Pancreas (tissue), 10 donors: Measurements from ENCODE around the gene PATZ1. TPM values are rescaled to one million over a fixed set of nuclear protein-coding genes. Genes with fewer than 3 reads are reported as not detected.
"Not testable (repeated sequence)": the region's sequence is repeated elsewhere in the genome, so short reads cannot be mapped to it uniquely, and the experiment has no call there.

Source experiments
- ATAC-seq, 4 donors: fragments of 200-7000 bp; cut with Tn5 transposase; one replicate each; pipeline versions ENCODE4 v1.8.0 to v1.9.1; 2020; ENCODE audit warnings: mild to moderate bottlenecking in 4 of 4, moderate library complexity in 4 of 4
- DNase-seq, 6 donors: peaks; one replicate each; pipeline ENCODE4 v3.0.0-alpha.2; 2020
- FAIRE-seq: peaks from 2 replicates; lab custom pipeline; 2012; peaks lifted over from hg19 to GRCh38; lab: Jason Lieb, UNC
- H3K27ac ChIP-seq, 4 donors: fragments of 200-600 bp; sonication (generic); 1 replicate in 3 of 4; 2 replicates in 1 of 4; pipeline versions ENCODE4 v1.5.0 to v1.8.0; 2020
- H3K27me3 ChIP-seq, 4 donors: fragments of 200-600 bp; one replicate each; pipeline ENCODE4 v1.8.0; 2021
- H3K36me3 ChIP-seq, 3 donors: fragments of 200-600 bp; sonication (generic) in 1 of 3; one replicate each; pipeline versions ENCODE4 v1.5.0 to v1.8.0; 2020 to 2021
- H3K4me1 ChIP-seq, 3 donors: fragments of 200-600 bp; one replicate each; pipeline ENCODE4 v1.8.0; 2021
- H3K4me3 ChIP-seq, 4 donors: fragments of 200-600 bp; sonication (generic) in 2 of 4; one replicate each; pipeline versions ENCODE4 v1.5.0 to v1.8.0; 2020 to 2021
- H3K9me3 ChIP-seq, 4 donors: fragments of 200-600 bp; one replicate each; pipeline ENCODE4 v1.8.0; 2021
- WGBS, 2 donors: extraction: QIAGEN DNeasy Blood & Tissue Kit; methylation state at CpG; one replicate each; pipeline ENCODE4 v1.1.7; 2013; 5-methylcytosine and 5-hydroxymethylcytosine counted together
- intact Hi-C, 3 donors: fragments of 100-400 bp; cut with DNase I; formaldehyde crosslinking; loops; one replicate each; pipeline versions ENCODE4 v1.11.1 to v1.14.2; 2022
- polyA plus RNA-seq, 2 donors: library from polyadenylated mRNA; stranded (reverse); fragments of 200-250 nt; gene quantifications; one replicate each; pipeline ENCODE4 v1.2.3, GENCODE V29; 2013
- total RNA-seq, 6 donors: library from RNA; stranded (reverse); fragmentation: NEBNext Ultra II Directional in 4 of 6; extraction: Animal tissue kit (Norgen Biotek cat#: 25700) in 4 of 6; gene quantifications; one replicate each; pipeline versions ENCODE4 v1.2.1 to v1.2.4, GENCODE V29; 2021 to 2023
- TF ChIP-seq, protein P1 (sequence below), 4 donors: fragments of 200-600 bp; sonication (generic) in 3 of 4; IDR thresholded peaks; one replicate each; pipeline versions ENCODE4 v1.5.0 to v1.8.0; 2021; ENCODE audit warnings: antibody characterized with exemption in 4 of 4
- donor health status: healthy with polysubstance abuse.
- donor health status: DM: no; HTN: no; CAD: no; lungs with moderate emphysema.
- donor health status: DM: no; HTN: no; CAD: no.
- donor health status: control.
- donor health status: control.
- donor health status: Bipolar disorder and iron deficiency.
- donor health status: DM: yes; HTN: yes; CAD: no.
- donor health status: DM: no; HTN: no; CAD: no.
- donor health status: DM: no; HTN: no; CAD: no.
- donor health status: DM: yes; HTN: yes; CAD: no.

PATZ1 gene
- total and polyA plus RNA-seq, 8 donors, result 12.0 to 30.2 (median 17.6) TPM

DNA sequence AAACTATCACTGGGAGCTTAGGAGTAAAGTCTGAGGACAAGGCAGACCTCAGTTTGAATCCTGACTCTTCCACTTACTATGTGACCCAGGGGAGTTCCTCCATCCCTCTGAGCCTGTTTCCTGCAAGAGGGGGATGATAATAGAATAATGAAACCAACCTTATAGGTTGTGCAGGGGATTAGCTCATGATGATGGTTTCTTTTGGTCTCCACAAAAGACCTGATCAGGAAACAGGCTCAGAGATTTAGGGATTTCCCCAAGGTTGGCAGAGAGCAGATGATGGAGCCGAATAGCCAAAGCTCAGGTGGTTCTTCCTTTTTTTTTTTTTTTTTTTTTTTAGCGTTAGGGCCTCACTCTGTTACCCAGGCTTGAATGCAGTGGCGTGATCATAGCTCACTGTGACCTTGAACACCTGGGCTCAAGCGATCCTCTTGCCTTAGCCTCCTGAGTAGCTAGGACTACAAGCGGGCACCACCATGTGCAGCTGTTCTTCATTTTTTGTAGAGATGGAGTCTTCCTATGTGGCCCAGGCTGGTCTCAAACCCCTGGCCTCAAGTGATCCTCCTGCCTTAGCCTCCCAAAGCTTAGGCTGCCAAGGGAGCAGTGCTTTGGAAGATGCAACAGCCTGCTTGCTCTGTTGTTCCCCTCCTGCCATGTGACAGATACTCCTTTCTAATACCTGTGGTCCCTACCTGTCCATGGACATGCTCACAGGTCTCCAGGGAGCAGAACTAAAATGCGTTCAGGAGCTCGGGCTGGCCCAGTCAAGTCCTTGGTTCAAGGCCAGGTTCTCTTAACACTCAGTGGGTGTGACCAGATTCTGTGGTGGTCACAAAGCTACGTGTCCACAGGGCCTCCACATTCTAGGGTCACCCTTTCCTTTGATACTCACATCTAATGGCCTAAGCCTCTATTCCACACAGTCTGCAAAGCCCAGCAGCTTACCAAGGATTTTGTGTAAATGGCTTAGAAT is 22.3 kb downstream of the PATZ1 start:
- no peaks in the 10 kb centered on the region for H3K4me1 ChIP-seq
- WGBS, 2 donors, result 86 to 91% methylated on average over 8 of the region's 8 CpGs
- H3K9me3 ChIP-seq, result no peaks in the 10 kb centered on the region
- DNase-seq (no peak), ATAC-seq (no peak), FAIRE-seq (no peak)
- no peak overlapping the region for H3K4me3 ChIP-seq
- TF ChIP-seq, protein P1, sequence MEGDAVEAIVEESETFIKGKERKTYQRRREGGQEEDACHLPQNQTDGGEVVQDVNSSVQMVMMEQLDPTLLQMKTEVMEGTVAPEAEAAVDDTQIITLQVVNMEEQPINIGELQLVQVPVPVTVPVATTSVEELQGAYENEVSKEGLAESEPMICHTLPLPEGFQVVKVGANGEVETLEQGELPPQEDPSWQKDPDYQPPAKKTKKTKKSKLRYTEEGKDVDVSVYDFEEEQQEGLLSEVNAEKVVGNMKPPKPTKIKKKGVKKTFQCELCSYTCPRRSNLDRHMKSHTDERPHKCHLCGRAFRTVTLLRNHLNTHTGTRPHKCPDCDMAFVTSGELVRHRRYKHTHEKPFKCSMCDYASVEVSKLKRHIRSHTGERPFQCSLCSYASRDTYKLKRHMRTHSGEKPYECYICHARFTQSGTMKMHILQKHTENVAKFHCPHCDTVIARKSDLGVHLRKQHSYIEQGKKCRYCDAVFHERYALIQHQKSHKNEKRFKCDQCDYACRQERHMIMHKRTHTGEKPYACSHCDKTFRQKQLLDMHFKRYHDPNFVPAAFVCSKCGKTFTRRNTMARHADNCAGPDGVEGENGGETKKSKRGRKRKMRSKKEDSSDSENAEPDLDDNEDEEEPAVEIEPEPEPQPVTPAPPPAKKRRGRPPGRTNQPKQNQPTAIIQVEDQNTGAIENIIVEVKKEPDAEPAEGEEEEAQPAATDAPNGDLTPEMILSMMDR (IDR thresholded peaks at IDR 0.05), result no peak
- H3K27me3 ChIP-seq, result no peaks in the 10 kb centered on the region
- intact Hi-C loops, result no loop called here
- peaks cover 0 to 16% (median 2%) of the 10 kb centered on the region in 3 donors for H3K36me3 ChIP-seq
- no peak overlapping the region for H3K27ac ChIP-seq

DNA sequence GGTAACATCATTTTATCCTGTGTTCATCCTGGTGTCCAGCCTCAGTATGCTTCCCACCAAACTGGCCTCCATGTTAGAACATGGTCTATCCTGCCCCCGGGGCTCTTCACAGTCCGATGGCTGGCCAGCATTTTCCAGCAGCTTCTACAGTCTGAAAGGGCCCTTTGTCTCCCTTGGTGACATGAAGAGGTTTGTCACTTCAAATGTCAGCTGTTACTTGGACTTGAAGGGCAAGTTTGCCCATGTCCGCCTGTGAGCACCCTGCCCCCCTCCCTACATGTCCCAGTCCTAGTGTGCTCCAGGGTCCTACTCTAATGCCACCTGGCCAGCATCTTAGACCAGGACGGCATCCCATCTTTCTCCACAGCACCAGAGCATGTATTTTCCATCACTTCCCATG is 24.7 kb downstream of the PATZ1 start:
- TF ChIP-seq, protein P1 (IDR thresholded peaks at IDR 0.05), result no peak
- H3K36me3 ChIP-seq, result peaks cover 0 to 3% (median 0%) of the 10 kb centered on the region in 3 donors
- no peak for ATAC-seq
- no peak overlapping the region for H3K27ac ChIP-seq
- no peaks in the 10 kb centered on the region for H3K9me3 ChIP-seq
- no peaks in the 10 kb centered on the region for H3K4me1 ChIP-seq
- no peaks in the 10 kb centered on the region for H3K27me3 ChIP-seq
- WGBS, 2 donors, result 62 to 70% methylated on average over 4 of the region's 4 CpGs
- FAIRE-seq, result no peak
- intact Hi-C loops, result no loop called here
- H3K4me3 ChIP-seq, result no peak overlapping the region
- DNase-seq, result no peak

DNA sequence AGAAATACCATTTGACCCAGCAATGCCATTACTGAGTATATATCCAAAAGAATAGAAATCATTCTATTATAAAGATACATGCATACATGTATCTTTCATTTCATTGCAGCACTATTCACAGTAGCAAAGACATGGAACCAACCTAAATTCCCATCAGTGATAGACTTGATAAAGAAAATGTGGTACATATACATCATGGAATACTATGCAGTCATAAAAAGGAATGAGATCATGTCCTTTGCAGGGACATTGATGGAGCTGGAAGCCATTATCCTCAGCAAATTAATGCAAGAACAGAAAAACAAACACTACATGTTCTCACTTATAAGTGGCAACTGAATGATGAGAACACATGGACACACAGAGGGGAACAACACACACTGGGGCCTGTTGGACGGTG is 31.9 kb downstream of the PATZ1 start:
- H3K4me1 ChIP-seq, H3K27me3 ChIP-seq, DNase-seq, H3K36me3 ChIP-seq, H3K9me3 ChIP-seq, intact Hi-C loops, ATAC-seq, H3K4me3 ChIP-seq, FAIRE-seq: not testable (repeated sequence)
- 96 to 100% methylated on average over 1 of the region's 1 CpG for WGBS, 2 donors
- peak overlapping the region in 3 of 4 donors; percentile 77 to 95 (median 91) for H3K27ac ChIP-seq

DNA sequence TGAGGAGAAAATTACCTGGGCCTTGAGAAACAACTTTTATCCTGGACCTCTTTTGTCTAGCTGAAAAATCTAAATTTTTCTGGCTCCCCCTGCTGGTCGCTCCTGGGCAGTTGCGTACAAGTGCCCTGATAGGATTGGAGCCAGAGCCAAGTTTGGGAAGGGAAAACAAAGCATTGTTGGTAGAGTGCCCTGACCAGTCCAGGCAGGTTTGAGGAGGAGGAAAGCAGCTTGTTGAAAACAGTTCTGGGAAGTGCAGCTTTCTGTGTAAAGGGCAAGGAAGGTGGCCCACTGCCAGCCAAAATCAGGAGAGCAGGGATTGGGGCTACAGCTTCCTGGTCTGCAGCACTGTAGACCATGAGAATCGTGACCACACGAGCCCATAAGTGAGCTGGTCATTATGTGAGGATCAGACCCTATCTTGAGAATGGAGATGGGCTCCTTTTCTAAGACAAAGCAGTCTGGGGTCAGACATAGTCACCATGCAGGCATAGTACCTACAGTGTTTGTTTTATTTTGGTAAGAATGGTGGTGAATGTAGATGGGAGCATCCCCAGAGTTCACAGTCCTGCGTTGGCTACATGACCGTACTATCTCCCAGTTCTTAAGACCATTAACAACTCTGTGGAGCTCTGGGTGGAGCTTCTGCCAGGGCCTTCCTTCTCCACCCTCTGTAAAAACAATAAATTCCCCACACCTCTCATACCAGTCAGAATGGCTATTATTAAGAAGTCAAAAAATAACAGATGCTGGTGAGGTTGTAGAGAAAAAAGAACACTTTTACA is 32.6 kb downstream of the PATZ1 start:
- peak; percentile 29 for FAIRE-seq
- peak; percentile 84 to 92 (median 90) for DNase-seq
- WGBS, 2 donors, result 26 to 29% methylated on average over 6 of the region's 6 CpGs
- Histone ChIP-seq H3K4me1 (peaks cover 5 to 6% (median 5%) of the 10 kb centered on the region in 3 donors), H3K9me3 (no peaks in the 10 kb centered on the region), H3K36me3 (no peaks in the 10 kb centered on the region), H3K27me3 (no peaks in the 10 kb centered on the region), H3K27ac (peak overlapping the region; percentile 30 to 95 (median 84)), H3K4me3 (no peak overlapping the region)
- ATAC-seq, result peak; percentile 98 to 100 (median 99)
- TF ChIP-seq, protein P1 (IDR thresholded peaks at IDR 0.05), result peak; percentile 83 to 93 (median 85)
- intact Hi-C loops, result no loop called here

DNA sequence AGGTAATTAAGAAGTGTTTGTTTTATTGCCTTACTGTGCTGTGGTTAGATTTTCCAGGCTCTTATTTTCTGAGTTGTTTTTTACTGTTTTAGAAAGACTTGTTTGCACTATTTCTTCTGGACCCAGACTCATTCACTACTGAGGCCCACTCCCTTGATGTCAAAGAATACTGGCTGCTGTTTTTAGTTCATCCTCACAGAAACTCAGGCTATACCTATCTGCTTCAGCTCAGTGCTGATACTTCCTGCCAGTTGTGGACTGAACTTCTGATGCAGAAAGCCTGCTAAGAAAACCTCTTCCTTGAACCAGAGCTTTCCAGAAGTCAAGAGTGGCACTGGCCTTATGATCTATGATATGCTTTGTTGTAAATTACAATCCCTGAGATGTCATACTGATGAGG is 38.0 kb downstream of the PATZ1 start:
- TF ChIP-seq, protein P1 (IDR thresholded peaks at IDR 0.05), result no peak
- Histone ChIP-seq H3K9me3 (no peaks in the 10 kb centered on the region), H3K27ac (no peak overlapping the region), H3K27me3 (no peaks in the 10 kb centered on the region), H3K4me1 (no peaks in the 10 kb centered on the region), H3K4me3 (no peak overlapping the region), H3K36me3 (no peaks in the 10 kb centered on the region)
- DNase-seq (no peak), ATAC-seq (no peak), FAIRE-seq (no peak)
- intact Hi-C loops, result no loop called here
